GM18511 (cell line): ENCODE data around the gene TPRKB.
"Not testable (repeated sequence)": the region's sequence is repeated elsewhere in the genome, so short reads cannot be mapped to it uniquely, and the experiment has no call there.

ENCODE experiments used
- ATAC-seq: cut with Tn5 transposase; IDR thresholded peaks from one replicate; pipeline ENCODE4 v1.9.1; 2021; ENCODE audit warnings: mild to moderate bottlenecking, moderate library complexity; ENCODE audit not compliant: unreplicated experiment

TPRKB gene

GRCh38 chr2:73740767-73741166, 3.6 kb upstream of the TPRKB start:
- ATAC-seq: no peak

- ATAC-seq: no peak
These were observed 2.0 kb upstream of the TPRKB start for GRCh38 chr2:73739101-73739500.

- ATAC-seq: no peak
These were observed 767 bp downstream of the TPRKB start for GRCh38 chr2:73736378-73736777.

GRCh38 chr2:73730810-73731209, 6.3 kb downstream of the TPRKB start:
- no peak for ATAC-seq

GRCh38 chr2:73728711-73729110, 8.4 kb downstream of the TPRKB start:
- ATAC-seq: no peak

GRCh38 chr2:73728043-73728442, 9.1 kb downstream of the TPRKB start:
- no peak for ATAC-seq

- not testable (repeated sequence) for ATAC-seq
These were observed 10.5 kb downstream of the TPRKB start for GRCh38 chr2:73726657-73727056.

GRCh38 chr2:73718851-73719621, 18.1 kb downstream of the TPRKB start:
- ATAC-seq: no peak

GRCh38 chr2:73718421-73718820, 18.7 kb downstream of the TPRKB start:
- no peak for ATAC-seq

- ATAC-seq: not testable (repeated sequence)
These were observed 19.4 kb downstream of the TPRKB start for GRCh38 chr2:73717695-73718094.

GRCh38 chr2:73717251-73717606, 19.9 kb downstream of the TPRKB start:
- ATAC-seq: no peak

GRCh38 chr2:73716543-73717250, 20.4 kb downstream of the TPRKB start:
- no peak for ATAC-seq

- no peak for ATAC-seq
These were observed 23.1 kb downstream of the TPRKB start for GRCh38 chr2:73714091-73714490.

- no peak for ATAC-seq
These were observed 28.6 kb downstream of the TPRKB start for GRCh38 chr2:73708527-73708926.

GRCh38 chr2:73707636-73708035, 29.5 kb downstream of the TPRKB start:
- no peak for ATAC-seq

- ATAC-seq: no peak
These were observed 30.1 kb downstream of the TPRKB start for GRCh38 chr2:73707058-73707457.

- no peak for ATAC-seq
These were observed 32.1 kb downstream of the TPRKB start for GRCh38 chr2:73705091-73705490.

GRCh38 chr2:73704285-73704684, 32.9 kb downstream of the TPRKB start:
- no peak for ATAC-seq

- no peak for ATAC-seq
These were observed 33.5 kb downstream of the TPRKB start for GRCh38 chr2:73703675-73704074.

- ATAC-seq: not testable (repeated sequence)
These were observed 34.2 kb downstream of the TPRKB start for GRCh38 chr2:73702852-73703493.

- ATAC-seq: no peak
These were observed 35.0 kb downstream of the TPRKB start for GRCh38 chr2:73701968-73702665.

- not testable (repeated sequence) for ATAC-seq
These were observed 35.7 kb downstream of the TPRKB start for GRCh38 chr2:73701448-73701765.
